NT2/D1 (cell line): ENCODE measurements around the gene HELZ2.
"Not testable (repeated sequence)": the region's sequence is repeated elsewhere in the genome, so short reads cannot be mapped to it uniquely, and the experiment has no call there.

Source experiments
- DNase-seq: peaks from one replicate; pipeline ENCODE4 v3.0.0-alpha.2; 2011; ENCODE audit warnings: low read depth, low spot score
- H3K27me3 ChIP-seq: 2 replicates; pipeline ENCODE4 v1.6.0; 2011; ENCODE audit warnings: mild to moderate bottlenecking; ENCODE audit not compliant: insufficient read length, insufficient read depth
- H3K36me3 ChIP-seq: 2 replicates; pipeline ENCODE4 v1.6.1; 2011; ENCODE audit warnings: mild to moderate bottlenecking, low read length, mixed read lengths; ENCODE audit not compliant: insufficient read depth, insufficient read length
- H3K4me1 ChIP-seq: 2 replicates; pipeline ENCODE4 v1.5.1; 2011; ENCODE audit not compliant: insufficient read depth, insufficient read length
- H3K4me3 ChIP-seq: 2 replicates; pipeline ENCODE4 v1.5.1; 2011; ENCODE audit warnings: low read depth; ENCODE audit not compliant: insufficient read length
- H3K9ac ChIP-seq: 2 replicates; pipeline ENCODE4 v1.6.0; 2011; ENCODE audit warnings: low read depth; ENCODE audit not compliant: insufficient read length
- H3K9me3 ChIP-seq: 2 replicates; pipeline ENCODE4 v1.5.1; 2011; ENCODE audit warnings: mild to moderate bottlenecking, low read length; ENCODE audit not compliant: insufficient read depth
- SUZ12 ChIP-seq: IDR thresholded peaks from 2 replicates; pipeline ENCODE4 v1.6.1; 2011; ENCODE audit not compliant: insufficient read length, insufficient read depth; ENCODE audit errors: extremely low read depth
- YY1 ChIP-seq: IDR thresholded peaks from 2 replicates; pipeline ENCODE4 v1.6.1; 2011; ENCODE audit not compliant: insufficient read length, insufficient read depth
- ZNF274 ChIP-seq: IDR thresholded peaks from 2 replicates; pipeline ENCODE4 v1.6.1; 2011; ENCODE audit warnings: mild to moderate bottlenecking, low read depth, low read length

Gene HELZ2

DNA sequence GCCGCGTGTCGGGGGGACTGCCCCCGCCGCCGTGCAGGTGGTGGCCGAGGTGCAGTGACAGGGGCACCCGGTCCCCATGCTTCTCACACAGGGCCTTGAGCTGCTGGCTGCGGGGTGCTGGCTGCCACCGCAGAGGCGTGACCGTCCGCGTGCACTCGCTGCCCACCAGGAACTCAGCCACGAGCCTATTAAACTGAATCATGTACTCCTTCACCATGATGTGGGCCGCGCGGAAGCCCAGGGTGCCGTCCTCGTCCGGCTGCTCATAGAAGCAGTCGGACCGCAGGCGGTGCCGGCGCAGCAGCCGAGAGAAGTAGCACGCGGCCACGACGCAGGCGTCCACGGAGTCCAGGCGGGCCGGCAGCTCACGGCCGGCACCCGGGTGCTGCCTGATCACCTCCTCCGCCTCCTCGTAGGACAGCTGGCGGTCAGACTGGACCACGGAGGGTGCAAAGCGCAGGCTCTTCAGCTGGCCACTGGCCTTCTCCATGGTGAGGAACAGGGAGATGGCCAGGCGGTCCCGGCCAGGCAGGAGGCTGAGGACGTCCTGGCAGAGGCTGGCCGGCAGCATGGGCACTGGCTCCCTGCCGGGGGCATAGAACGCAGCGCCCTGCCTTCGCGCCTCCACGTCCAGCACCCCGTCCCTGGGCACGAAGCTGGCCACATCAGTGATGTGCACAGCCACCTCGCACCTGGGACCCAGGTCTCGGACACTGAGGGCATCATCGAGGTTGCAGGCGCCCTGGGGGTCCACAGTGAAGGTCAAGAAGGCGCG is 9.8 kb downstream of the HELZ2 start:
- Histone ChIP-seq H3K9ac (no peak overlapping the region), H3K9me3 (peaks cover 3% of the 10 kb centered on the region; the same call in 1 of the 2 replicates), H3K27me3 (no peaks in the 10 kb centered on the region), H3K4me3 (no peak overlapping the region), H3K4me1 (no peaks in the 10 kb centered on the region), H3K36me3 (peaks cover 97% of the 10 kb centered on the region)
- TF ChIP-seq YY1 (no peak), ZNF274 (no peak), SUZ12 (no peak)
- no peak for DNase-seq

DNA sequence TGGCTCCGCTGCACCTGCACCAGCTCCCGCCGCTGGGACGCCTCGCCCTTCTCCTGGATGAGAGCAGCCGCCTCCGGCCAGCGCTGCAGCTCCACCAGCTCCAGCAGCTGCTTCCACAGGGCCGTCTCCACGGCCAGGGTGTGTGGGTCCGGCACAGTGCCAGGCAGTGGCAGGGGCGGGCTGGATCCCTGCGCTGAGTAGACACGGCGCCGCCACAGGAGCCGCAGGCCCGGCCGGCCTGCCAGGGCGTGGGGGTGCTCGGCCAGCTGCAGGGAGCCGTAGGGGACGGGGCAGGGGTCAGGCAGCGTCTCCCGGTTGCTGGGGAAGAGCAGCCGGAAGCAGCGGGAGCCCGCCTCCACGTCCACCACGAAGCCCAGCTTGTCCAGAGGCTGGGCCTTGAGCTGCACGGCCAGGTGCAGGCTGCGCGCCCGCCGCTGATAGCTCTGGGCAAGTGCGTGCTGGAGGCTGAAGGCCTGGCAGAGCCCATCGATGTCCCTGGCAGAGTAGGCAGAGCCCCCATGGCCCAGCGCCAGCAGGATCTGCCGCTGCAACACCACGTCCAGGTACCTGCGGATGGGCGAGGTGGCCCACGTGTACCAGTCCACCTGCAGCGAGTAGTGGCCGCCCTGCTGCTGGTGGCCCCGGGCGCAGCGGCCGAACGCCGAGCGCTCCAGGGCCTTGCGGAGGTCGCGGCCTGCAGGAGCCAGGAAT is 10.7 kb downstream of the HELZ2 start:
- Histone ChIP-seq H3K9me3 (peaks cover 3% of the 10 kb centered on the region; the same call in 1 of the 2 replicates), H3K27me3 (no peaks in the 10 kb centered on the region), H3K36me3 (peaks cover 96% of the 10 kb centered on the region), H3K4me1 (no peaks in the 10 kb centered on the region), H3K4me3 (no peak overlapping the region), H3K9ac (no peak overlapping the region)
- DNase-seq, result no peak
- no peak for TF ChIP-seq ZNF274
- no peak for TF ChIP-seq SUZ12
- TF ChIP-seq YY1, result no peak

DNA sequence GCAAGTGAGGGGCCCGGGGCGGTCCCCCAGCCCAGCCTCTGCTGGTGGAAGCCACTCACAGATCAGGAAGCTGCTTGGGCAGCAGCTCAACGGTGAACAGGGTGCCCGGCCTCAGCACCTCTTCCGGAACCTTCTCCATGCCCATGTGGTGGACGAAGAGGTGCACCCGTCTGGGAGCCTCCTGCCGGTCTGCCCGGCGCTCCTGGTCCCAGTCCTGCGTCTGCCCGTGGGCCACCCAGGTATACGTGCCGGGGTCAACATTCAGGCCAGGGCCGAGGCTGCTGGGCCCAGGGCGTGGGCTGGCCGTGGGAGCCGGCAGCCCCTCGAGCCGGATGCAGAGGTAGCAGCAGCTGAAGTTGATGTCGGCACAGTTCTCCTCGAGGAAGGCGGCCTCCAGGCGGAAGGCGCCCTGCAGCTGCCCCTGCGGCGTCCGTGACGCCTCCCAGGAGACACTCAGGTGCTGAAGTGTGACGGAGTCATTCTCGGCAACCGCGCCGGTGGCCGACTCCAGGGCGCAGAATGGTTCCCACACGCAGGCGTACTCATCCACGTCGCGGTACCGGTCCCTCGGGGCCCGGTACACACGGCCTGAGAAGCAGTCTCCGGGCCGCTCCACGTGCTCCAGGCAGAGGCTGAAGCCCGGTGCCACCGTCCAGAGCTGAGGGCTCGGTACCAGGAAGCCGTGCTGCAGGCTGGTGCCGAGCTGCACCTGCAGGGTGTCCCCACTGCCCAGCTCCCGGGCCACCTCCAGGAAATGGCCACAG is 11.4 kb downstream of the HELZ2 start:
- TF ChIP-seq SUZ12, result no peak
- no peak for TF ChIP-seq YY1
- no peak for TF ChIP-seq ZNF274
- H3K4me3 ChIP-seq, result no peak overlapping the region
- no peak overlapping the region for H3K9ac ChIP-seq
- peaks cover 3% of the 10 kb centered on the region; the same call in 1 of the 2 replicates for H3K9me3 ChIP-seq
- H3K4me1 ChIP-seq, result no peaks in the 10 kb centered on the region
- no peak for DNase-seq
- H3K36me3 ChIP-seq, result peaks cover 88% of the 10 kb centered on the region
- no peaks in the 10 kb centered on the region for H3K27me3 ChIP-seq

DNA sequence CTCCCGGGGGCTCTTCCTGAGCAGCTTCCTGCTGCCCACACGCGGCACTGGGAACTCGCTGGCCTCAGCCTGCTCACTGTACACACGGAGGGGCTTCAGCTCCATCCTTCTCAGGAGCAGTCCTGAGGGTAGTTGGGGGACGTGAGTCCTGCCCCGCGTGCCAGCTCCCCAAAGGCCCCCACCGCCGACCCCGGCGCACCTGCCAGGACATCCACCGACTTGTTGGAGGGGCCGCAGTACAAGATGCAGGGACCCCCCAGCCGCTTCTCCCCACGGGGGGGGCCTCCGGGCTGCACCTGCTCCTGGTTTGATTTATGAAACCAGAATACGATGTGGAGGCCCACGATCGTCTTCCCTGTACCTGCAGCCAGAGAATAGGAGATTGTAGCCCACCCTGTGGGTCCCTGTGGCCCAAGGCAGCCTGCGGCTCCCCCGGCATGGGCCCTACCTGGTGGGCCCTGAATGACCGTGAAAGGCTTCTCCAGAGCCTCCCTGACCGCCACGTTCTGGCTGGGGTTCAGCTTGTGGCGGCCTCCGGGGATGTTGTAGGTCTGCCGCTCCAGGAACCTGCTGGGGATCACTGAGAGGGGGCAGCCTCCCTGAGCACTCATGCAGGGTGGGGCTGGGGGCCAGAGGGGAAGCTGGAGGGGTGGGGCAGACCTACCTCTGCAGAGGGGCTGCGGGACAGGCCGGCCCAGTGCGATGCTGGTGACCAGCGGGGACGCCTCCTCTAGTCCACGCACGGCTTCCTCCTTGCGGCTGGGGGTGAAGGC is 12.2 kb downstream of the HELZ2 start:
- Histone ChIP-seq H3K36me3 (peaks cover 80% of the 10 kb centered on the region), H3K9me3 (peaks cover 3% of the 10 kb centered on the region; the same call in 1 of the 2 replicates), H3K27me3 (no peaks in the 10 kb centered on the region), H3K4me3 (no peak overlapping the region), H3K9ac (no peak overlapping the region), H3K4me1 (peaks cover 5% of the 10 kb centered on the region)
- no peak for DNase-seq
- TF ChIP-seq YY1, result no peak
- TF ChIP-seq ZNF274, result no peak
- no peak for TF ChIP-seq SUZ12

DNA sequence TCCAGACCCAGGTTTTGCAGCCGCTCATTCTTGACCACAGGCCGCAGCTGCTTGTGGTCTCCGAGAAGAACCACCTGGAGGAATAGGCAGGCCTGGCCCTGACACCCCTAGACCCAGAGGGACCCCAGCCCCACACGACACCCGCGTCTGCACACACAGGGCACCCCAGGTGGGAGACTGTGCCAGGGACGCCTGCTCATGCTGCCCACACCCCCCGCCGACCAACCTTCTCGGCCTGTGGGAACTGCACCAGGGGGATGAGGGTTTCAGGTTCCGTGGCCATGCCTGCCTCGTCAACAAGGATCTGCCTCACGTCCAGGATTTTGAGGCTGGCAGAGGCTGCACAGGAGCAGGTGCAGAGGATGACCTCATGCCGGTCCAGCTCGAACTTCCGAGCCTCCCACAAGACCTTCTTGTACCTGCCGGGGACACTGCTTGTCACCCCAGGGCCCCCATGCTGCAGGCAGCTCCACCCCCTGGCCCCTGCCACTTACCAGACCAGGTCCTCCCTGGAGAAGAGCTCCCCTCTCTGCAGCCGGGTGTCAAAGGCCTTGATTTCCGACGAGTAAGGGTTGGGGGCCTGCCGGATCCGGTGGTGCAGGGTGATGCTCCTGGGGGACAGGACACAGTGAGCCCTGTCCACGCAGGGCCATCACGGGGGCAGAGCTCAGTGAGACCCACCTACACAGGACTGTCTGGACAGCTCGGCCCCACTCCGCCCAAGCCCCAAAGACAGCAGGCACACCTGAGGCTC is 13.0 kb downstream of the HELZ2 start:
- Histone ChIP-seq H3K27me3 (no peaks in the 10 kb centered on the region), H3K4me1 (peaks cover 9% of the 10 kb centered on the region), H3K36me3 (peaks cover 76% of the 10 kb centered on the region), H3K9me3 (peaks cover 3% of the 10 kb centered on the region; the same call in 1 of the 2 replicates), H3K9ac (no peak overlapping the region), H3K4me3 (no peak overlapping the region)
- no peak for DNase-seq
- TF ChIP-seq YY1 (no peak), SUZ12 (no peak), ZNF274 (no peak)

DNA sequence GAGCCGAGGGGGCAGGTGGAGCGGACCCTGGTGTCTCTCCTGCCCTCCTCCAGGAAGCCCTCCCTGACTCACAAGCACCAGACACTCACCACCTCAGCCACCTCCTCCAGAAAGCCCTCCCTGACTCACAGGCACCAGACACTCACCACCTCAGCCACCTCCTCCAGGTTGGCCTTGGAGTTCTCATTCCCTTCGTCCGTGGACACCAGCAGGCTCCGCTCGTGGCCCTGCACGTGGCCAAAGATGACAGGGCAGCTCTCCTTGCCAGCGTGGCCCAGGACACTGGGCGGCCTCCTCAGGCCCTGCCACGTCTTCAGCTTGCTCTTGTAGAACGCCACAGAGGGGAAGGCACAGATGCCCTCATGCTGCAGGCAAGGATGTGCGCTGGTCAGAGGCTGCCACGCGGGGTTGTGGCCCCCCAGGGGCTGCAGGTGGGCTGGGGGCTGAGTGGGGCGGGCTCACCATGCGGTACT is 13.7 kb downstream of the HELZ2 start:
- no peak for TF ChIP-seq SUZ12
- TF ChIP-seq YY1, result no peak
- TF ChIP-seq ZNF274, result no peak
- Histone ChIP-seq H3K9me3 (peaks cover 3% of the 10 kb centered on the region; the same call in 1 of the 2 replicates), H3K4me3 (no peak overlapping the region), H3K9ac (no peak overlapping the region), H3K4me1 (peaks cover 15% of the 10 kb centered on the region), H3K36me3 (peaks cover 74% of the 10 kb centered on the region), H3K27me3 (no peaks in the 10 kb centered on the region)
- DNase-seq, result no peak

DNA sequence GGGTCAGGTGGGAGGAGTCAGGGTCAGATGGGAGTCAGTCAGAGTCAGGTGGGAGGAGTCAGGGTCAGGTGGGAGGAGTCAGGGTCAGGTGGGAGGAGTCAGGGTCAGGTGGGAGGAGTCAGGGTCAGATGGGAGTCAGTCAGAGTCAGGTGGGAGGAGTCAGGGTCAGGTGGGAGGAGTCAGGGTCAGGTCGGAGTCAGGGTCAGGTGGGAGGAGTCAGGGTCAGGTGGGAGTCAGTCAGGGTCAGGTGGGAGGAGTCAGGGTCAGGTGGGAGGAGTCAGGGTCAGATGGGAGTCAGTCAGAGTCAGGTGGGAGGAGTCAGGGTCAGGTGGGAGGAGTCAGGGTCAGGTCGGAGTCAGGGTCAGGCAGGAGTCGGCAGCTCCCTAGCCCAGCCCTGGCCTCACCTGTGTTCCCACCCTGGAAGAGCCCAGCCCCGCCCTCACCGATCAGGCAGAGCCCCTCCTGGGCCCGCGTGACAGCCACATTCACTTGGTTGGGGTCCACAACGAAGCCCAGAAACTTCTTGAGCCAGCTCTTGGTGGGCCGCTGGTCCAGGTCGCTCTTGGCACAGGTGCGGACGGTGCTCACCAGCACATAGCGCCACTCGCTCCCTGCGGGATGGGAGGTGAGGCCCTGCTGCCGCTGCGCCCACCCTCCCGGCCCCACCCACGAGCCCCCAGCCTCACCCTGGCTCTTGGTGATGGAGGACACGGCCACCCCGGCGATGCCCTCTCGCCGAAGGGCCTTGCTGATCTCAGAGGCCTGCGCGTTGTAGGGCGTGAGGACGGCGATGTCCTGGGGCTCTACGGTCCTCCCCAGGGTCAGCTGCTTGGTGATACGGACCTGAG is 14.3 kb downstream of the HELZ2 start:
- not testable (repeated sequence) for H3K4me3 ChIP-seq, DNase-seq, H3K27me3 ChIP-seq, H3K9ac ChIP-seq, H3K9me3 ChIP-seq
- Histone ChIP-seq H3K36me3 (peaks cover 67% of the 10 kb centered on the region), H3K4me1 (peaks cover 22% of the 10 kb centered on the region)
